Panc1 (cell line): ENCODE measurements around the gene RFT1. TPM values are rescaled to one million over a fixed set of nuclear protein-coding genes. Genes with fewer than 3 reads are reported as not detected.

Experiments used
- ATAC-seq: fragments of 200-7000 bp; cut with Tn5 transposase; 2 replicates; pipeline ENCODE4 v1.9.1; 2020; ENCODE audit warnings: mild to moderate bottlenecking, moderate library complexity
- BruUV-seq: library from RNA; stranded (reverse); fragments of 400-500 nt; replicated peaks from 2 replicates; lab custom pipeline; 2021; lab: Mats Ljungman, UMichigan
- CTCF ChIA-PET: fragments of 300-600 bp; sonication (Branson Sonifier 250); formaldehyde crosslinking; loops from one replicate; lab custom pipeline; 2022; ENCODE audit warnings: antibody characterized with exemption; lab: Charles Lee
- POLR2A ChIA-PET: fragments of 300-600 bp; sonication (Branson Sonifier 250); formaldehyde crosslinking; loops from one replicate; lab custom pipeline; 2022; ENCODE audit warnings: antibody characterized with exemption; lab: Charles Lee
- DNase-seq: peaks from one replicate; pipeline ENCODE4 v3.0.0-alpha.2; 2010; ENCODE audit warnings: low read depth, low spot score
- H3K27ac ChIP-seq: 2 replicates; pipeline ENCODE4 v1.5.1; 2011; ENCODE audit warnings: mild to moderate bottlenecking, low read length, inconsistent platforms
- H3K27me3 ChIP-seq: fragments of 200-500 bp; sonication (Bioruptor generic); 2 replicates; pipeline ENCODE4 v1.6.0; 2014; ENCODE audit warnings: low read length, inconsistent platforms; ENCODE audit not compliant: control insufficient read depth, insufficient read depth
- H3K36me3 ChIP-seq: fragments of 200-500 bp; sonication (Bioruptor generic); 2 replicates; pipeline ENCODE4 v1.5.1; 2014; ENCODE audit warnings: inconsistent platforms, mild to moderate bottlenecking, low read length, moderate library complexity; ENCODE audit not compliant: control insufficient read depth, insufficient read depth
- H3K4me1 ChIP-seq: 2 replicates; pipeline ENCODE4 v1.5.1; 2011; ENCODE audit warnings: inconsistent platforms, mild to moderate bottlenecking, low read length, moderate library complexity; ENCODE audit not compliant: control insufficient read depth, insufficient read depth
- H3K4me3 ChIP-seq, 2 experiments: 2 replicates each; pipeline ENCODE4 v1.5.1; 2011 to 2012; ENCODE audit warnings: low read depth in 2 of 2, low read length in 2 of 2, mild to moderate bottlenecking in 2 of 2, inconsistent platforms in 1 of 2, moderate library complexity in 1 of 2
- H3K9me3 ChIP-seq: fragments of 200-500 bp; sonication (Bioruptor generic); 2 replicates; pipeline ENCODE4 v1.5.1; 2014; ENCODE audit warnings: low read depth, mild to moderate bottlenecking, inconsistent platforms, low read length, moderate library complexity; ENCODE audit not compliant: control insufficient read depth, insufficient read depth
- POLR2AphosphoS5 ChIP-seq: IDR thresholded peaks from 2 replicates; pipeline ENCODE4 v1.6.1; 2012; ENCODE audit warnings: mild to moderate bottlenecking, low read depth, low read length, moderate library complexity
- SIN3A ChIP-seq: IDR thresholded peaks from 2 replicates; pipeline ENCODE4 v1.6.1; 2012; ENCODE audit warnings: low read depth, mild to moderate bottlenecking, low read length, moderate library complexity, borderline replicate concordance; ENCODE audit not compliant: insufficient read depth
- TCF7L2 ChIP-seq: IDR thresholded peaks from 2 replicates; pipeline ENCODE4 v1.6.1; 2011; ENCODE audit warnings: mild to moderate bottlenecking, low read depth, low read length, inconsistent platforms
- in situ Hi-C: cut with HindIII; loops from 2 replicates; pipeline ENCODE4 v1.10.0; 2016; ENCODE audit warnings: low sequenced_read_pairs, low pct_unique_long_range_greater_than_20kb
- intact Hi-C: fragments of 100-400 bp; cut with micrococcal nuclease; formaldehyde crosslinking; loops from one replicate; pipeline ENCODE4 v1.10.0; 2022; ENCODE audit not compliant: unreplicated experiment
- total RNA-seq: library from RNA; stranded (reverse); gene quantifications from one replicate; pipeline ENCODE4 v1.2.1, GENCODE V29; 2021; ENCODE audit not compliant: unreplicated experiment
- TF ChIP-seq, protein P1 (sequence below): fragments of 450-650 bp; IDR thresholded peaks from 2 replicates; pipeline ENCODE4 v1.5.1; 2017; ENCODE audit warnings: mild to moderate bottlenecking
- TF ChIP-seq, protein P2 (sequence below), 2 experiments: IDR thresholded peaks; 2 replicates each; pipeline ENCODE4 v1.6.1; 2011 to 2012; ENCODE audit warnings: low read depth in 2 of 2, control low read depth in 1 of 2, low read length in 1 of 2, mild to moderate bottlenecking in 1 of 2, moderate library complexity in 1 of 2; ENCODE audit not compliant: insufficient read depth in 1 of 2

The RFT1 gene
- total RNA-seq, 1 experiment from 2014 or later, result 21.0 TPM

DNA sequence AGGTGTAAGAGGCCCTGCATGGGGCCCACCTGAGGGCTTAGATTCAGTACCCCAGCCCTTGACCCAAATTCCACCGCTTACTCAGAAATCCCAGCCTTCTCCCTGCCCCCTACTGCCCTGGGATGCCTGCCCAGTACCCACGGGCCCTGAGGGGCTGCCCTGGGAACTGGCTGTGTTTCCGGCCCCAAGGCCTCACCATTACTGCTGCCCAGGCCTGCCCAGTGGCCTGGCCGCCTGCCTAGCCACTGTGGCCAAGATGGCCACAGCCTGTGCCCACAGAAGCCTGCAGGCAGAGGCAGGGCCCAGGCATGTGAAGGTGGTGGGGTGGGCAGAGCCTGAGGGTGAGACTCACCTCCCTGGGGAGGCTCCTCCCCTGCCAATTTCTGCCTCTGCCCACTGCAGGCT, 24.6 kb upstream of the RFT1 start:
- ChIA-PET POLR2A (no interaction called here), CTCF (no interaction called here)
- no peak for DNase-seq
- no peak for ATAC-seq
- Histone ChIP-seq H3K27ac (no peak overlapping the region), H3K9me3 (no peaks in the 10 kb centered on the region), H3K4me3 (no peak overlapping the region), H3K4me1 (peaks cover 5% of the 10 kb centered on the region; the same call in 1 of the 2 replicates), H3K27me3 (no peaks in the 10 kb centered on the region), H3K36me3 (no peaks in the 10 kb centered on the region)
- TF ChIP-seq TCF7L2, result no peak
- TF ChIP-seq SIN3A, result no peak
- TF ChIP-seq, protein P1, sequence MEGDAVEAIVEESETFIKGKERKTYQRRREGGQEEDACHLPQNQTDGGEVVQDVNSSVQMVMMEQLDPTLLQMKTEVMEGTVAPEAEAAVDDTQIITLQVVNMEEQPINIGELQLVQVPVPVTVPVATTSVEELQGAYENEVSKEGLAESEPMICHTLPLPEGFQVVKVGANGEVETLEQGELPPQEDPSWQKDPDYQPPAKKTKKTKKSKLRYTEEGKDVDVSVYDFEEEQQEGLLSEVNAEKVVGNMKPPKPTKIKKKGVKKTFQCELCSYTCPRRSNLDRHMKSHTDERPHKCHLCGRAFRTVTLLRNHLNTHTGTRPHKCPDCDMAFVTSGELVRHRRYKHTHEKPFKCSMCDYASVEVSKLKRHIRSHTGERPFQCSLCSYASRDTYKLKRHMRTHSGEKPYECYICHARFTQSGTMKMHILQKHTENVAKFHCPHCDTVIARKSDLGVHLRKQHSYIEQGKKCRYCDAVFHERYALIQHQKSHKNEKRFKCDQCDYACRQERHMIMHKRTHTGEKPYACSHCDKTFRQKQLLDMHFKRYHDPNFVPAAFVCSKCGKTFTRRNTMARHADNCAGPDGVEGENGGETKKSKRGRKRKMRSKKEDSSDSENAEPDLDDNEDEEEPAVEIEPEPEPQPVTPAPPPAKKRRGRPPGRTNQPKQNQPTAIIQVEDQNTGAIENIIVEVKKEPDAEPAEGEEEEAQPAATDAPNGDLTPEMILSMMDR, result no peak
- TF ChIP-seq POLR2AphosphoS5, result no peak
- TF ChIP-seq, protein P2, sequence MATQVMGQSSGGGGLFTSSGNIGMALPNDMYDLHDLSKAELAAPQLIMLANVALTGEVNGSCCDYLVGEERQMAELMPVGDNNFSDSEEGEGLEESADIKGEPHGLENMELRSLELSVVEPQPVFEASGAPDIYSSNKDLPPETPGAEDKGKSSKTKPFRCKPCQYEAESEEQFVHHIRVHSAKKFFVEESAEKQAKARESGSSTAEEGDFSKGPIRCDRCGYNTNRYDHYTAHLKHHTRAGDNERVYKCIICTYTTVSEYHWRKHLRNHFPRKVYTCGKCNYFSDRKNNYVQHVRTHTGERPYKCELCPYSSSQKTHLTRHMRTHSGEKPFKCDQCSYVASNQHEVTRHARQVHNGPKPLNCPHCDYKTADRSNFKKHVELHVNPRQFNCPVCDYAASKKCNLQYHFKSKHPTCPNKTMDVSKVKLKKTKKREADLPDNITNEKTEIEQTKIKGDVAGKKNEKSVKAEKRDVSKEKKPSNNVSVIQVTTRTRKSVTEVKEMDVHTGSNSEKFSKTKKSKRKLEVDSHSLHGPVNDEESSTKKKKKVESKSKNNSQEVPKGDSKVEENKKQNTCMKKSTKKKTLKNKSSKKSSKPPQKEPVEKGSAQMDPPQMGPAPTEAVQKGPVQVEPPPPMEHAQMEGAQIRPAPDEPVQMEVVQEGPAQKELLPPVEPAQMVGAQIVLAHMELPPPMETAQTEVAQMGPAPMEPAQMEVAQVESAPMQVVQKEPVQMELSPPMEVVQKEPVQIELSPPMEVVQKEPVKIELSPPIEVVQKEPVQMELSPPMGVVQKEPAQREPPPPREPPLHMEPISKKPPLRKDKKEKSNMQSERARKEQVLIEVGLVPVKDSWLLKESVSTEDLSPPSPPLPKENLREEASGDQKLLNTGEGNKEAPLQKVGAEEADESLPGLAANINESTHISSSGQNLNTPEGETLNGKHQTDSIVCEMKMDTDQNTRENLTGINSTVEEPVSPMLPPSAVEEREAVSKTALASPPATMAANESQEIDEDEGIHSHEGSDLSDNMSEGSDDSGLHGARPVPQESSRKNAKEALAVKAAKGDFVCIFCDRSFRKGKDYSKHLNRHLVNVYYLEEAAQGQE (IDR thresholded peaks at IDR 0.05; ENCODE audit: insufficient read depth in 1 of 2, low read depth in 2 of 2, low read length in 1 of 2), result no peak
- intact Hi-C loops (no loop called here), in situ Hi-C loops (no loop called here)
- BruUV-seq, result no TSS peak

DNA sequence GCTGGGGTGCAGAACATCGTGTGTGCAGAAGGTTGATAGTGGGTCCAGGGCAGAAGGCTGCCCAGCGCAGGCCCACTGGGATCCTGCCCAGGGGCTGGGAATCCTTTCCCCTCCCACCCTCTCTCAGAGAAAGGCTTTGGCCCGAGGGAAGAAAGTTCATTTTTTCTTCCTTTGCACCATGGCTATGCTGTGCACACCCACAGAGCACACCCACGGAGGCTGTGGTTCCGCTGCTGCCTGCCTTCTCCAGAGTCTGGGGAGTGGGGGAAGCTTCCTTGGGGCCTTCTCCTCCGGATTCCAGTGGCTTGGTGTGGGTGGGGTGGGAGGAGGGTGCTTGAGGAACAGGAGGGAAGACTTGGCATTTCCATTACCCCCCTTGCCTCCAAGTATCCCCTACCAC, 23.7 kb upstream of the RFT1 start:
- Histone ChIP-seq H3K27me3 (no peaks in the 10 kb centered on the region), H3K4me1 (0 out of 2 replicates have a peak, but pooled peaks cover 5% of the 10 kb centered on the region), H3K36me3 (no peaks in the 10 kb centered on the region), H3K27ac (no peak overlapping the region), H3K4me3 (no peak overlapping the region), H3K9me3 (no peaks in the 10 kb centered on the region)
- intact Hi-C loops, result no loop called here
- TF ChIP-seq, protein P1, result no peak
- TF ChIP-seq SIN3A (no peak), POLR2AphosphoS5 (no peak), TCF7L2 (no peak)
- TF ChIP-seq, protein P2 (IDR thresholded peaks at IDR 0.05; ENCODE audit: insufficient read depth in 1 of 2, low read depth in 2 of 2, low read length in 1 of 2), result no peak
- POLR2A ChIA-PET, result no interaction called here
- no peak for ATAC-seq
- BruUV-seq, result no TSS peak
- CTCF ChIA-PET, result no interaction called here
- in situ Hi-C loops, result no loop called here
- no peak for DNase-seq
